Right ventricle myocardium inferior (tissue), 1 donor: ENCODE results near the gene ACCSL. TPM values are rescaled to one million over a fixed set of nuclear protein-coding genes. Genes with fewer than 3 reads are reported as not detected.

Source experiments
- ATAC-seq: fragments of 200-7000 bp; cut with Tn5 transposase; one replicate; pipeline ENCODE4 v1.9.1; 2020; ENCODE audit warnings: mild to moderate bottlenecking, moderate library complexity
- DNase-seq: peaks from one replicate; pipeline ENCODE4 v3.0.0; 2021; ENCODE audit errors: missing footprints
- intact Hi-C: fragments of 100-400 bp; cut with DNase I; formaldehyde crosslinking; loops from one replicate; pipeline ENCODE4 v1.11.0; 2022
- total RNA-seq: library from RNA; stranded (reverse); fragmentation: NEBNext Ultra II Directional; extraction: Animal tissue kit (Norgen Biotek cat#: 25700); gene quantifications from one replicate; pipeline ENCODE4 v1.2.1, GENCODE V29; 2021
- donor health status: DM: no; HTN: yes; CAD: no; lungs with severe emphysema.

Gene ACCSL
- total RNA-seq, 1 donor from 2014 or later = not detected

DNA sequence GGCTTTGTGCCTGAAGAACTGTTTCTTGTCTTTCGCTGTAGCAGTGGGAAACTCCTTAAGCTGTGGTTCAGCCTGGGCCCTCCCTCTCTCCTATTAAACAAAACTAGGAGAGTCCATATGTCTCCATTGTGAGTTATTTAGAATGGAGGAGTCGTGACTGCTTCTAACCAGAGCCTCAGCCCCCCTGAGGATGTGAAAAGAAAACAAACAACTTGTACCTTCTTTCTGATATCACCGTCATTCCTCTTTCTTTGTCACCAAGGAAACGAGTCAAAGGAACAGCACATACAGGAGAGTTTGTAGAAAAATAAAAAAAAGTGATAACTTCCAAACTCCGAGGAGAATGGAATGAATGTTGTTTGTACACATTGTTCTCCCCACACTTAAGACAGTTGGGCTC is 36.1 kb downstream of the ACCSL start:
- DNase-seq (no peak), ATAC-seq (no peak)
- intact Hi-C loops = no loop called here

DNA sequence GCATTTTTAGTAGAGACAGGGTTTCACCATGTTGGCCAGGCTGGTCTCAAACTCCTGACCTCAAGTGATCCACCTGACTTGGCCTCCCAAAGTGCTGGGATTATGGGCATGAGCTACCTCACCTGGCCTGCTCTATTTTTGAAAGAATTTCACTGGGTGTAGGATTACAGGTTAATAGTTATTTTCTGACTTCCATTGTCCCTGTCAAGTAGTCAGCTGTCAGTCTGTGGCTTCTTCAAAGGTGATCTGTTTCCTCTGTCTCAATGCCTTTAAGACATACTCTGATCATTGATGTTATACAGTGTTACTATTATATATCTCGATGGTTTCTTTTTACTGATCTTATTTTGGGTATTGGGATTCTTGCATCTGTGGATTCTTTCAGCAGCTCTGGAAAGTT is 37.5 kb downstream of the ACCSL start:
- ATAC-seq (no peak), DNase-seq (no peak)
- intact Hi-C loops = no loop called here

- no peak for DNase-seq
- ATAC-seq = no peak
- intact Hi-C loops = no loop called here
These were observed 40.6 kb downstream of the ACCSL start for GRCh38 chr11:44088377-44088776.

- DNase-seq (no peak), ATAC-seq (no peak)
- intact Hi-C loops = no loop called here
These were observed 41.1 kb downstream of the ACCSL start for GRCh38 chr11:44088871-44089270.

- DNase-seq = no peak
- intact Hi-C loops = no loop called here
- ATAC-seq = no peak
These were observed 42.8 kb downstream of the ACCSL start for GRCh38 chr11:44090539-44090938.

DNA sequence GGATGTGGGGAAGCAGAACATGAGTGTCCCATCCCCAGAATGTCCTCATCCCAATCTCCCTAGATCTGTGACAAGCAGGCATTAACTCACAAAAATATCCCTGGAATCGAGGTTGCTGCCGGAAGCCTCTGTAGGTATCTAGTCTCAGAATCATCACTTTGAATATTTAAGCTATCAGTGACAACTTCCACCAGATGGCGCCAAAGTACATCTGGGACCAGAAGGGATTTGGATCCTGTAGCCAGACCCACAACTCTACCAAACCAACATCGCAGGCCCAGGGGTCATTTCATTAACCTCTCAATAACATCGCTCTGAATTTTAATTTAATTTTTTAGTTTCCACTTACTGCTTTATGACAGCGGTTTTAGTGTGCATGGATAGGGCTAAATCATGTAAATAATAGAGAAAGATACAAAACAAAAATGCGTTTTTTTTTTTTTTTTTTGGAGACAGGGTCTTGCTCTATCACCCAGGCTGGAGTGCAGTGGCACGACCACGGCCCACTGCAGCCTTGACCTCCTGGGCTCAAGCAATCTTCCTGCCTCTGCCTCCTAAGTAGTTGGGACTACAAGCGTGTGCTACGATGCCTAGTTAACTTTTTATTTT is 46.6 kb downstream of the ACCSL start:
- ATAC-seq = peak; percentile 45
- intact Hi-C loops = loop anchor here (2.0 kb wide), 2 partner anchors 26 to 444 kb away; no protein-coding TSS in a partner anchor
- DNase-seq = no peak

DNA sequence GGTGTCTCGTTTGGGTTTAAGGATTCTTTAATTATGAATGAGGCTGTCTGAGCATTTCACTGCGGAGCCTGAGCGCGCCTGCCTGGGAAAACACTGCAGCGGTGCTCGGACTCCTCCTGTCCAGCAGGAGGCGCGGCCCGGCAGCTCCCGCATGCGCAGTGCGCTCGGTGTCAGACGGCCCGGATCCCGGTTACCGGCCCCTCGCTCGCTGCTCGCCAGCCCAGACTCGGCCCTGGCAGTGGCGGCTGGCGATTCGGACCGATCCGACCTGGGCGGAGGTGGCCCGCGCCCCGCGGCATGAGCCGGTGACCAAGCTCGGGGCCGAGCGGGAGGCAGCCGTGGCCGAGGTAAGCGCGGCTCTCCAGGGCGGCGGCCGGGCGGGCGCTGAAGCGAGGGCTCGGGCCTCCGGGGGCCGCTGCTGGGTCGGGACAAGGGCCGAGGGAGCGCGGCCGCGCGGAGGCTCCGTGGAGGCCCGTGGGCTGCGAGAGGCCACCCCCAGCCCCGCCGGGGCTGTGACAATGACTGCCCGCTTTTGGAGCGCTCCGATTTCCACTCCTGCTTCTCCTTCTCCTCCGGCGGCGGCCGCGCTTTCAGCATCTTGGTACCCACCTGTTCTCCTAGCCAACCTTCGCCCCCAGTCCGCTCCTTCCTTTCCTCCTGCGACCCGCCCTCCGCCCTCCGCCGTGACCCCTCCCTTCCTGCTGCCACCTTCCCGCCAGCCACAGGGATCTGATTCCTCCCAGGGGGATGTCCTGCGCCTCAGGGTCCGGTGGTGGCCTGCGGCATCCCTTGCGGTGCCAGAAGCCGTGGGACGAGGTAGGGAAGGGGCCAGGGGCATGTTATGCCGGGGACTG is 48.0 kb downstream of the ACCSL start, which contains the start of gene EXT2:
EXT2 (plus strand) TSS at position 173 of the 854 bp plus-strand sequence. CDS start 12,035 bp downstream, outside the sequence.
- ATAC-seq (peak; percentile 98), DNase-seq (peak; percentile 94)
- intact Hi-C loops = loop anchor here (2.0 kb wide), 2 partner anchors 25 to 443 kb away; no protein-coding TSS in a partner anchor

DNA sequence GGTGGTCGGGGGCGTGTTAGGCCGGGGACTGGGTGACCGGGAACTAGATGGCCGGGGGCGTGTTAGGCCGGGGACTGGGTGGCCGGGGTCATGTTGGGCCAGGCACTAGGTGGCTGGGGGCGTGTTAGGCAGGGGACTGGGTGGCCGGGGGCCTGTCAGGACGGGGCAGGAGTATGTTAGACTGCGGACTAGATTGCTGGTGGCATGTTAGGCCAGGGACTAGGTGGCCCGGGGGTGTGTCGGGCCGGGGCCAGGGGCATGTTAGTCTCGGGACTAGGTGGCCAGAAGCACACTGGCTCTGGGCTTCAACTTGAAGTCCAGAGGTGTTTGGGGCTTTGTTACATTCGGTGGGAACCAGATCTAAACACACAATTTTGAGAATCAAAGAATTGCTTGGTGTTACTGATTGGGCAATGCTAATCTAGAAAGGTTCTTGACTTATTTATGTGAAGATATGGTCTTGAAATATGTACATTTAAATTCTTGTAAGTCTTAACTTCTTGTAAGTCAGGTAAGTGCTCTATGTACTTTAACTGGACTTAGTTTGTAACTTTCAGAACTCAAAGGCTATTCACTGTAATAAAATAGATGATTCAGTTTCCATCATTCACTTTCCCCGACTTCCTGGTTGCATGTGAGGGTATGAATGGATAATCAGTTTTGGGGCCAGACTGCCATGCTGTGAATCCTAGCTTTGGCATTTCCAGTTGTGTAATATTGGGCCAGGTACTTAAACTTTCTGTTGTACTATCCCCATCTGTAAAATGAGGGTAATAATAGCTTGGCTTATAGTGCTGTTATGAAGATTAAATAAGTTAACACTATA is 48.8 kb downstream of the ACCSL start:
- DNase-seq (no peak), ATAC-seq (peak; percentile 14)
- intact Hi-C loops = no loop called here

DNA sequence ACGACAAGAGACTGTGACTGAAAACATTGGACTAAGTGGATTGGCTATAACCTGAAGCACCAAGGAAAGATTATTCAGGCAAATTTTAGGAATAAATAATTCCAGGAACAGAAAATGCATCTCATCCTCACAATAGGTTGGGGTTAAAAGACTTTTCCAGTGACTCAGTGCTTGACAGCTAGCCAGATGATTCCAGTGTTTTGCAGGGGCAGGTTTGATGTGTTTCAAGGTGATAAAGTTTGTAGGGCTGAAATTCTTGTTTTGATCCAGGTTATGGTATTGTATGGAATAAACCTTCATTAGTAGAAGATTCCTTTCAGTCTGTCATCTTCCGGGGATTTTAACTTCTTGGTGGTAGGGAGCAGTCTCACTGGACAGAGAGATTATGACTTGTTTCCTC is 50.0 kb downstream of the ACCSL start:
- intact Hi-C loops = no loop called here
- ATAC-seq = no peak
- no peak for DNase-seq

DNA sequence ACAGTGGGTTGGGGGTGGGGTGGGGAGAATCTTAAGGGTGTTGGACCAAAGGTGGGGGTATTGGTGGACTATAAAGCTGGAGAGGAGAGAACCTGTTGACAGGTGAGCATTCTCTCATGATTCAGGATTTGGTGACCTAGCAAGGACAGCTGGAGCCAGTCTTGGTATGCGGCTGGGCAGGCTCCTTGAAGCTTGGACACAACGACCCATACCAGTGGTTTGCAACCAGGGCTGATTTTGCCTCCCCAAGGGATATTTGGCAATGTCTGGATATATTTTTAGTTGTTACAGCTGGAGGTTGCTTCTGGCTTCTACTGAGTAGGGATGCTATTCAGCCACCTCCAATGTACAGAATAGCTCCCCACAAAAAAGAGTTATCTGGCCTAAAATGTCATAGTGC is 53.3 kb downstream of the ACCSL start:
- DNase-seq (no peak), ATAC-seq (no peak)
- intact Hi-C loops = no loop called here

- no peak for ATAC-seq
- DNase-seq = no peak
- intact Hi-C loops = no loop called here
These were observed 56.9 kb downstream of the ACCSL start for GRCh38 chr11:44104481-44105294.

DNA sequence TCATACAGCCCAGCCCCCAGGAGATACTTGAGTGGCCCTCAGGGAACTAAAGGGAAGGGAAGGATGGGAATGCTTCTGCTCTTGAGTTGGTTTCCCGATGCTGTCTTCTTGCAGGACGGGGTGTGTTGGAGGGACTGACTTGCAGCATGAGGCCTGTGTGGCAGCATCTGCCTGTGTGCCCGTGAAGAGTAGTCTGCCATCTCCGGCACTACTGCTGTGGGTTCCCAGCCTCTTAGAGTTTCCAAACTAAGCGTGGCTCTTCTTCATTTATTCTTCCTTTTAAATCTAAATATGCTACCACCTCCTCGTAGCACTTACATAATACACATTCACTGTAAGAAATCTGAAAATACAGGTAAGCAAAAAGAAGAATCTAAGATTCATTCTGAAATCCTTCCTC is 60.5 kb downstream of the ACCSL start:
- ATAC-seq = no peak
- no peak for DNase-seq
- intact Hi-C loops = no loop called here

Other genes with a start within 250 kb of the ACCSL start
- 14.2 TPM for gene ALKBH3, start 167.2 kb upstream of the ACCSL start, total RNA-seq
- gene C11orf96, start 105.3 kb upstream of the ACCSL start, total RNA-seq = 19.8 TPM
- gene ACCS, start 18.3 kb downstream of the ACCSL start, total RNA-seq = 7.0 TPM
- gene EXT2, start 47.7 kb downstream of the ACCSL start, total RNA-seq = 30.7 TPM